Activated CD4-positive, alpha-beta T cell treated with anti-CD3 and anti-CD28 coated beads for 36 hours (primary cell): ENCODE results near the gene C20orf141. TPM values are rescaled to one million over a fixed set of nuclear protein-coding genes. Genes with fewer than 3 reads are reported as not detected.

Source experiments
- ATAC-seq: fragments of 200-7000 bp; cut with Tn5 transposase; one replicate; pipeline ENCODE4 v1.10.0; 2021; ENCODE audit warnings: mild to moderate bottlenecking, moderate library complexity
- CTCF ChIA-PET: fragments of 350-600 bp; sonication (Branson Sonifier 250); formaldehyde crosslinking; loops from one replicate; lab custom pipeline; 2021; ENCODE audit warnings: antibody characterized with exemption; lab: Charles Lee
- POLR2A ChIA-PET: fragments of 350-600 bp; sonication (Branson Sonifier 250); formaldehyde crosslinking; loops from one replicate; lab custom pipeline; 2021; ENCODE audit warnings: antibody characterized with exemption, inconsistent platforms; lab: Charles Lee
- DNase-seq: peaks from one replicate; pipeline ENCODE4 v3.0.0-alpha.2; 2020
- H3K27ac Mint-ChIP-seq: one replicate; pipeline ENCODE4 v1.8.0; 2021; ENCODE audit warnings: mixed read lengths
- H3K27me3 Mint-ChIP-seq: one replicate; pipeline ENCODE4 v1.8.0; 2021; ENCODE audit warnings: mixed read lengths
- H3K36me3 Mint-ChIP-seq: one replicate; pipeline ENCODE4 v1.8.0; 2021; ENCODE audit warnings: low read depth, mixed read lengths
- H3K4me1 Mint-ChIP-seq: one replicate; pipeline ENCODE4 v1.8.0; 2021; ENCODE audit warnings: mixed read lengths
- H3K4me3 Mint-ChIP-seq: one replicate; pipeline ENCODE4 v1.8.0; 2021; ENCODE audit warnings: mild to moderate bottlenecking, moderate library complexity, mixed read lengths
- H3K9me3 Mint-ChIP-seq: one replicate; pipeline ENCODE4 v1.8.0; 2021; ENCODE audit warnings: low read depth, mixed read lengths
- intact Hi-C, 2 experiments: fragments of 100-400 bp; cut with DNase I in 1 of 2; cut with micrococcal nuclease in 1 of 2; formaldehyde crosslinking; loops; one replicate each; pipeline versions ENCODE4 v1.14.2 to v1.15.1; 2022 to 2024; cut with DNase I, micrococcal nuclease
- total RNA-seq, 2 experiments: library from RNA; stranded (reverse); gene quantifications; one replicate each; pipeline ENCODE4 v1.2.3, GENCODE V29; 2021

Gene C20orf141
- total RNA-seq, 2 experiments from 2014 or later: not detected

GRCh38 chr20:2838847-2839671, 24.3 kb downstream of the C20orf141 start:
- Mint-ChIP-seq H3K36me3 (peaks cover 31% of the 10 kb centered on the region), H3K4me1 (peaks cover 20% of the 10 kb centered on the region), H3K27ac (peak overlapping the region; percentile 81), H3K4me3 (peak overlapping the region; percentile 76), H3K27me3 (no peaks in the 10 kb centered on the region), H3K9me3 (peaks cover 2% of the 10 kb centered on the region)
- no peak for DNase-seq
- no peak for ATAC-seq
- ChIA-PET CTCF (interaction anchor here (0.6 to 1.6 kb wide), 2 partner anchors 163 to 632 kb away, joined by 4 to 5 read pairs; no protein-coding TSS in a partner anchor), POLR2A (no interaction called here)
- intact Hi-C loops: no loop called here

GRCh38 chr20:2839732-2840137, 24.9 kb downstream of the C20orf141 start:
- peak overlapping the region; percentile 81 for H3K27ac Mint-ChIP-seq
- intact Hi-C loops: loop anchor here (1.0 to 2.0 kb wide), 9 partner anchors 33 to 369 kb away; partner anchors contain the start of genes IDH3B (in 2 of the 2), PTPRA (in 2 of the 2), NOP56 (in 1 of the 2) and SNRPB (in 1 of the 2)
- POLR2A ChIA-PET: no interaction called here
- no peaks in the 10 kb centered on the region for H3K27me3 Mint-ChIP-seq
- DNase-seq (no peak), ATAC-seq (no peak)
- peak overlapping the region; percentile 76 for H3K4me3 Mint-ChIP-seq
- peaks cover 28% of the 10 kb centered on the region for H3K36me3 Mint-ChIP-seq
- CTCF ChIA-PET: interaction anchor here (0.8 to 1.6 kb wide), 2 partner anchors 9 to 162 kb away, joined by 3 to 5 read pairs; no protein-coding TSS in a partner anchor
- peaks cover 2% of the 10 kb centered on the region for H3K9me3 Mint-ChIP-seq
- H3K4me1 Mint-ChIP-seq: peaks cover 27% of the 10 kb centered on the region

DNA sequence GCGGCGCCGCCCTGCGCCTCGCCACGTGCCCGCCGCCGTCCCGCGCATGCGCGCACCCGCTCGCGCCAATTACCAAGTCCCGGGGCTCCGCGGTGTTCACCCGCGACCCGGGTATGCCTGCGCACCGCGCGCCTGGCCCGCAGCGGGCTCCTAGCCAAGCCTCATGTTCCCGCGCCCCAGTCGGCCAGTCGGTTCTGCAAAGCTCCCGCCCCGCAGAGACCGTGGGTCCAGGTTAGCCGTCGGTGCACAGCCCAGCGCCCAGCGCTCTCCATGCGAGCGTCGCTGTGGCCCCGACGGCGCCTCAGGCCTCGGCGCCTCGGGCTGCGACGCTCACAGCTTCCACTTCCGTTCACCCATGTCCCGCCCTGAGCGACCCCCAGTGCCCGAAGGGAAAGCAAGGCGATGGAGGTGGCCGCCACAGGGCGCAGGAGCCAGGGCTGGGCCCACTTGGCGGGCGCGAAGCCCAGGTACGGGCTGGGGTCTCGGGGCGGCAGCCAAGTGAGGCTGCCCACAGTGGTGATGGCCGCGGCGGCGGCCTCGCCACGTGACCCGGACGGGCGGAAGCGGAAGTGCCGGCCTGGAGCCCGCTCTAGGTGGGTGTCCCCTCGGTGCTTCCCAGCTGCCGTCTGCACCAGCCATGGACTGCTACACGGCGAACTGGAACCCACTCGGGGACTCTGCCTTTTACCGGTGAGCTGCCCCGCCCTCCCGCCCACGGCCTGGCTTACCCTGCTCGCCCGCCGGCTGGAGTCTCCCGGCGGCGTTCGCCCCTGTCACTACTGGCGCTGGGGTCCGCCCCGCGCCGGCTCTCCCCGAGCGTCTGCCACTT, 25.6 kb downstream of the C20orf141 start, which contains the start of the genes PCED1A and VPS16:
TSS of gene PCED1A (minus strand) at position 518 of the 829 bp plus-strand sequence. CDS start 743 bp downstream, outside the sequence.
TSS of gene VPS16 (plus strand) at position 608 of the 829 bp plus-strand sequence. CDS start at position 638, 30 bp downstream.
- ChIA-PET POLR2A (no interaction called here), CTCF (interaction anchor here (0.8 to 1.6 kb wide), 3 partner anchors 9 to 161 kb away, joined by 3 to 5 read pairs (median 3); no protein-coding TSS in a partner anchor)
- H3K4me1 Mint-ChIP-seq: peaks cover 32% of the 10 kb centered on the region
- H3K27me3 Mint-ChIP-seq: no peaks in the 10 kb centered on the region
- H3K4me3 Mint-ChIP-seq: peak within 1 kb of the TSS; percentile 76
- DNase-seq (peak; percentile 94), ATAC-seq (peak; percentile 99)
- H3K27ac Mint-ChIP-seq: peak within 1 kb of the TSS; percentile 84
- intact Hi-C loops: loop anchor here (1.0 to 2.0 kb wide), 9 partner anchors 32 to 370 kb away; partner anchors contain the start of genes IDH3B (in 2 of the 2), PTPRA (in 2 of the 2), NOP56 (in 1 of the 2) and SNRPB (in 1 of the 2)
- H3K36me3 Mint-ChIP-seq: peaks cover 24% of the 10 kb centered on the region
- H3K9me3 Mint-ChIP-seq: peaks cover 2% of the 10 kb centered on the region

DNA sequence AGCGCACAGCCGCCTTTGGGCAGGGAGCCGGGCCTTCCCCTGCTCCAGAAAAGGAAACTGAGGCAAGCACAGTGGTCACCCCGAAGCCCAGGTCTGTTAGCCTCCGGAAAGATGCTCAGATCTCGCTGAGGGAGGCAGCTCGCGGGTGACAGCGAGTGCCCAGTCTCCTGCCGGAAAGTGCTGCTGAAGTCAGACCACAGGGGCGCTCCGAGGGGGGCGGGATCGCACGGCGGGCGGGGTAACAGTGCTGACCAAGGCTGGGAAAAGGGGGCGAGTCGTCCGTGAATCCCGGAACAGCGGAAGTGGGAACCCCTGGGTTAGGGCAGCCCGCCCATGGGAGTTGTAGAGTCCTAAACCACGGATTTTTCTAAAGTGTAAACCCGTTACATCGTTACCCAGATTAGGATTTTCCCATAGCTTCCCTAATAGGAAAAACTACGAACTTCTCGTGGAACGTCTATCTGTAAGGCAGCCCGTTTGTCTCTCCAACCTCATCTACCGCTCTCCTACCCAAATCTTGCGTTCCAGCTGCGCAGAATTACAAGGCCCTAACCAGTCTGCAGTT, 26.3 kb downstream of the C20orf141 start:
- Mint-ChIP-seq H3K4me1 (peaks cover 36% of the 10 kb centered on the region), H3K36me3 (peaks cover 24% of the 10 kb centered on the region), H3K27ac (peak overlapping the region; percentile 79), H3K4me3 (peak overlapping the region; percentile 76), H3K9me3 (peaks cover 2% of the 10 kb centered on the region), H3K27me3 (no peaks in the 10 kb centered on the region)
- DNase-seq: peak; percentile 59
- ATAC-seq: peak; percentile 33
- CTCF ChIA-PET: interaction anchor here (1.3 kb wide), 1 partner anchor 17 kb away, joined by 3 read pairs; no protein-coding TSS in a partner anchor
- intact Hi-C loops: loop anchor here (1.0 to 2.0 kb wide), 9 partner anchors 32 to 371 kb away; partner anchors contain the start of genes IDH3B (in 2 of the 2), PTPRA (in 2 of the 2), NOP56 (in 1 of the 2) and SNRPB (in 1 of the 2)
- POLR2A ChIA-PET: no interaction called here

DNA sequence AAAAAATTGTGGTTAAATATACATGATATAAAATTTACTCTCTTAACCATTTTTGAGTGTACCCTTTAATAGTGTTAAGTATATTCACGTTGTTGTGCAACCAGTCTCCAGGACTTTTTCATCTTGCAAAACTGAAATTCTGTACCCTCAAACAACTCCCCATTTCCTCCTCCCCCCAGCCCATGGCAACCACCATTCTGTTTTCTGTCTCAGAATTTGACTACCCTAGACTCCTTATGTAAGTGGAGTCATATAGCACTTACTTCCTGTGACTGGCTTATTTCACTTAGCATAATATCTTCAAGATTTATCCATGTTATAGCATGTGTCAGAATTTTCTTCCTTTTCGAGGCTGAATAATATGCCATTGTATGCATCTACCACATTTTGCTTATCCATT, 30.8 kb downstream of the C20orf141 start:
- CTCF ChIA-PET: no interaction called here
- H3K4me3 Mint-ChIP-seq: no peak overlapping the region
- POLR2A ChIA-PET: interaction anchor here (0.6 kb wide), 1 partner anchor 155 kb away, joined by 5 read pairs; no protein-coding TSS in a partner anchor
- no peaks in the 10 kb centered on the region for H3K27me3 Mint-ChIP-seq
- peaks cover 31% of the 10 kb centered on the region for H3K4me1 Mint-ChIP-seq
- intact Hi-C loops: no loop called here
- H3K9me3 Mint-ChIP-seq: no peaks in the 10 kb centered on the region
- DNase-seq (peak; percentile 31), ATAC-seq (peak; percentile 21)
- H3K27ac Mint-ChIP-seq: no peak overlapping the region
- peaks cover 12% of the 10 kb centered on the region for H3K36me3 Mint-ChIP-seq

DNA sequence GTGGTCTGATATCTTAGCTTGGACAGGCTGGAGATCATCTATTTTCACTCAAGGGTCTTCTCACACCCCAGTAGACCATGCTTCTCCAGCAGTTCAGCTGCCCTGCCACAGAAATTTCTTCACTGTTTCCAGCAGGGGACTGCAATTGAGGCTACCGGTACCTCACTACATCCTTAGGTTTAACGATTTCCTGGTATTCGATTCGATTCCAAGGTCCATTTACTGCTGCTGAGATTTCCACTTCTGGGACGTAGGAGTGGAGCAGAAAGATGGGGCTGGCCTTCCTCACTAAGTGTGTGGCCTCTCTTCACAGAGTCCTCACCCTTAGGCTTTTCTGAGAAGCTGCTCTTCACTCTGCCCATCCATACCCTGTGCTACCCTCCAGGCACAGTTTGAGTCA, 31.9 kb downstream of the C20orf141 start:
- ChIA-PET POLR2A (no interaction called here), CTCF (no interaction called here)
- no peak overlapping the region for H3K27ac Mint-ChIP-seq
- peaks cover 12% of the 10 kb centered on the region for H3K36me3 Mint-ChIP-seq
- intact Hi-C loops: no loop called here
- peaks cover 27% of the 10 kb centered on the region for H3K4me1 Mint-ChIP-seq
- no peaks in the 10 kb centered on the region for H3K27me3 Mint-ChIP-seq
- no peak overlapping the region for H3K4me3 Mint-ChIP-seq
- no peaks in the 10 kb centered on the region for H3K9me3 Mint-ChIP-seq
- ATAC-seq (no peak), DNase-seq (no peak)

GRCh38 chr20:2847802-2848201, 33.0 kb downstream of the C20orf141 start:
- Mint-ChIP-seq H3K4me1 (peaks cover 35% of the 10 kb centered on the region), H3K4me3 (no peak overlapping the region), H3K36me3 (peaks cover 12% of the 10 kb centered on the region), H3K27me3 (no peaks in the 10 kb centered on the region), H3K9me3 (no peaks in the 10 kb centered on the region), H3K27ac (no peak overlapping the region)
- POLR2A ChIA-PET: no interaction called here
- intact Hi-C loops: no loop called here
- DNase-seq: no peak
- ATAC-seq: no peak
- CTCF ChIA-PET: interaction anchor here (1.2 kb wide), 1 partner anchor 159 kb away, joined by 3 read pairs; no protein-coding TSS in a partner anchor

DNA sequence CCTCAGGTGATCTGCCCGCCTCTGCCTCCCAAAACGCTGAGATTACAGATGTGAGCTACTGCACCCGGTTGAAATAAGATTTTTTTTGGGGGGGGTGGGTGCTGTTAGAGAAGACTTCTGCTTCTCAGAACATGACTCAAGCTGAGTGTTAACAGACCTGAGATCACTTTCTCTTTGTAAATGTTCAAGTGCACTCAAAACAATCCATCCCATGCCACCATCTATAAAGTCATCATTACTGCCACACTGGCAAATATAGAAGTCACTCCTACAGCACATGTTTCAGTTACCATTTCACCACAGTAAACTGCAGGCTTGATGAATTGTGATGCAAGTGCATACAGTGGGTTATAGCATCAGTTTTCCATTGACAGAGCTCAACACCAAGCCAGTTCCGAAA, 34.7 kb downstream of the C20orf141 start:
- ATAC-seq: peak; percentile 89
- no peak overlapping the region for H3K27ac Mint-ChIP-seq
- peaks cover 9% of the 10 kb centered on the region for H3K36me3 Mint-ChIP-seq
- peaks cover 26% of the 10 kb centered on the region for H3K4me1 Mint-ChIP-seq
- H3K27me3 Mint-ChIP-seq: no peaks in the 10 kb centered on the region
- POLR2A ChIA-PET: interaction anchor here (0.6 to 1.5 kb wide), 2 partner anchors 124 to 165 kb away, joined by 5 to 23 read pairs; no protein-coding TSS in a partner anchor
- intact Hi-C loops: no loop called here
- no peaks in the 10 kb centered on the region for H3K9me3 Mint-ChIP-seq
- CTCF ChIA-PET: interaction anchor here (0.6 to 1.4 kb wide), 5 partner anchors 9 to 1087 kb away, joined by 3 to 6 read pairs (median 3); partner anchors contain the start of gene PTPRA
- H3K4me3 Mint-ChIP-seq: no peak overlapping the region
- peak; percentile 29 for DNase-seq

DNA sequence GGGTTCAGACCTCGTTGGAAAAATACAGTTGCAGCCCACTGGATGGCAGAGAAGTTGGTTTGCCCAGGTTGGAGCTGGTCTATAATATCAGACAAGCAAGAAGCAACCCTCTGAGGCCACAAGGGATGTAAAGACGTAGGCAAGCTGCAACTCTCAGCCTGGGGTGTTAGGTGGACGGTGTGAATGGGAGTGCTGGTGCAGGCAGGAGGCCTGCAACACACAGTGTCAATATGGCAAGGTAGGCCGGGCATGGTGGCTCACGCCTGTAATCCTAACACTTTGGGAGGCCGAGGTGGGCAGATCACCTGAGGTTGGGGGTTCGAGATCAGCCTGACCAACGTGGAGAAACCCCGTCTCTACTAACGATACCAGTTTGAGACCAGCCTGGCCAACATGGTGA, 36.3 kb downstream of the C20orf141 start:
- Mint-ChIP-seq H3K4me1 (peaks cover 18% of the 10 kb centered on the region), H3K36me3 (peaks cover 7% of the 10 kb centered on the region), H3K27me3 (no peaks in the 10 kb centered on the region), H3K9me3 (no peaks in the 10 kb centered on the region), H3K27ac (no peak overlapping the region), H3K4me3 (no peak overlapping the region)
- intact Hi-C loops: loop anchor here in 1 of 2 experiments (5.0 kb wide), 1 partner anchor 94 kb away; no protein-coding TSS in a partner anchor
- ChIA-PET POLR2A (interaction anchor here (0.6 kb wide), 1 partner anchor 14 kb away, joined by 3 read pairs; no protein-coding TSS in a partner anchor), CTCF (interaction anchor here (0.9 to 1.0 kb wide), 2 partner anchors 76 to 163 kb away, joined by 3 to 5 read pairs; no protein-coding TSS in a partner anchor)
- DNase-seq: no peak
- ATAC-seq: no peak

GRCh38 chr20:2858591-2858990, 43.8 kb downstream of the C20orf141 start:
- Mint-ChIP-seq H3K36me3 (peaks cover 3% of the 10 kb centered on the region), H3K4me1 (peaks cover 3% of the 10 kb centered on the region), H3K27ac (no peak overlapping the region), H3K27me3 (no peaks in the 10 kb centered on the region), H3K9me3 (no peaks in the 10 kb centered on the region), H3K4me3 (no peak overlapping the region)
- ChIA-PET CTCF (interaction anchor here (1.0 to 1.1 kb wide), 2 partner anchors 10 to 18 kb away, joined by 3 to 4 read pairs; partner anchors contain the start of genes PCED1A and VPS16), POLR2A (interaction anchor here (0.6 kb wide), 1 partner anchor 67 kb away, joined by 3 read pairs; no protein-coding TSS in a partner anchor)
- no peak for ATAC-seq
- no peak for DNase-seq
- intact Hi-C loops: no loop called here
